GM21447 (cell line): ENCODE measurements around the gene MSH2.

Experiments used
- ATAC-seq: cut with Tn5 transposase; IDR thresholded peaks from one replicate; pipeline ENCODE4 v1.9.1; 2021; ENCODE audit not compliant: unreplicated experiment

Gene MSH2

GRCh38 chr2:47530105-47530760, 127.3 kb downstream of the MSH2 start:
- ATAC-seq = no peak

- no peak for ATAC-seq
Measured at GRCh38 chr2:47531378-47532042, 128.6 kb downstream of the MSH2 start.
